NOMO-1 treated with DMSO at 0.1 percent for 48 hours (cell line): ENCODE results near the gene PRKCZ.

Experiments
- DNase-seq: peaks from one replicate; lab custom pipeline; 2025; ENCODE audit not compliant: unreplicated experiment; lab: John Stamatoyannopoulos, UW

Gene PRKCZ

GRCh38 chr1:2049718-2050431, at the start of gene PRKCZ:
Gene PRKCZ (plus strand): TSS chr1:2050411. CDS start chr1:2050631, 220 bp downstream.
- DNase-seq: peak; percentile 54

GRCh38 chr1:2000432-2000831, 49.8 kb upstream of the PRKCZ start:
- no peak for DNase-seq

GRCh38 chr1:2000850-2001249, 49.4 kb upstream of the PRKCZ start:
- DNase-seq: no peak

DNA sequence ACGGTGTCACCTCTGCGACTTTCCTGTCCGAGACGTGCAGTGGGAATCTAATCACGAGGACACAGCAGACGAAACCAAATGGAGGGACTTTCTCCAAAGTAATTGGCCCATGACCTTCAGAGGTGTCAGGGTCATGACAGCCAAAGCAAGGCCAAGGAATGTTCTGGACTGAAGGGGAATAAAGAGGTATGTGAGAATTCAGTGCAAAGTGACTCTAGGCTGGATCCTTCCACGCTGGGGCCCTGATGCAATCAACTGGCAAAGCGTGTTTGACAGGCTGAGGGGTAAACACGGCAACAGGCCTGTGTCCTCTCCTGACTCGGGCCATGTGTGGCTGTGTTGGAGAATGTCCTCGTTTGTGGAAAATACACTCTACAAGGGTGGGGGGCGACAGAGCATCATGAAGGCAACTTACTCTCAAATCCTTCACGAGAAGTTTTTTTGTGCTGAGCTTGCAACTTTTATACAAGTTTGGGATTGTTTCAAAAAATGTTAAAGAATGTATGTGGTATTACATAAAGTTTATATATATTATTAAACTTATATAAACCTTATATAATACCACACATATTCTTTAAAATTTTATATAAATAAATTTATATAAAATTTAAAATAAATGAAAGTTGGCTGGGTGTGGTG, 48.3 kb upstream of the PRKCZ start:
- DNase-seq: no peak

DNA sequence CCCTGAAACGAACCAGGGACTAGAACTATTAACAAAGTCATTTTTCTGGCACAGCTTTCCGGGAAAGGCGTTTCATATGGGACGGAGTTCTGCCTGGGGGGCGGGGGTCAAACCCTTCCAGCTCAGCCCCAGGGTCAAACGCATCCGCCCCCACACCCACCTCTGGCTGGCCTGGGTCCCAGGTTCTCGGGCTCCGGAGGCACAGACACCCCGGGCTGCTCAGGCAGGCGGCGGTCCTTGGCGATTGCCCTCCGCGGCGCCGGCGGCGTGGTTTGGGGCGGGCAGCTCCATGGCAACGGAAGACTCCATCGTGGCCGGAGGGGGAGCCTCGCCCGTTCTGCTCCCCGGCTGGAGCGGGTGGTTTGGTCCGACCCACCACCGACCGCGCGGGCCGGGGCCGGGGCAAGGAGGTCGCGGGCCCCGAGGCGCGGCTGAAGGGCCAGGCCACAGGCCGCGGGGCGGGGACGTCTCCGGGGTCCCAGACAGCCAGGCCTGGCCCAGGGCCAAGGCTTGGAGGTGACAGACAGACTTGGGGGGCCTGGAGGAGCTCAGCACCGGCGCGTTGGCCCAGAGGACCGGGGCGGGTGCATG, 46.6 kb upstream of the PRKCZ start, which contains the start of gene CFAP74:
TSS of gene CFAP74 (minus strand) at position 246 of the 591 bp plus-strand sequence. CDS start 12,830 bp downstream, outside the sequence.
- DNase-seq: no peak

DNA sequence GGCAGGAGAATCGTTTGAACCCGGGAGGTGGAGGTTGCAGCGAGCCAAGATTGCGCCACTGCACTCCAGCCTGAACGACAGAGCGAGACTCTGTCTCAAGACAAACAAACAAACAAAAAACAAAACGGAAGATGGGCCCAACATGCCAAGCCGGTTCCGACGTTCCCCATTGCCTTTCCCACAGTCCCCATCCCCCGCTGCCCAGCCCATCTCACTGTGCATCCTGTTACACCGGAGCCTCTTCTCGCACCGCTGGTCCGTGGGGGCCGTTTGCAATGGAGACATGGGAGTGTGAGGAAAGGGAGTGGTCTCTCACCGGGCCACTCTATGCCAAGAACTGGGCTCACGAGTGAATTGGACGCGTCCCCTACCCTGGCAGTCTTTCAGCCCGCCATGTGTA, 45.4 kb upstream of the PRKCZ start:
- no peak for DNase-seq

DNA sequence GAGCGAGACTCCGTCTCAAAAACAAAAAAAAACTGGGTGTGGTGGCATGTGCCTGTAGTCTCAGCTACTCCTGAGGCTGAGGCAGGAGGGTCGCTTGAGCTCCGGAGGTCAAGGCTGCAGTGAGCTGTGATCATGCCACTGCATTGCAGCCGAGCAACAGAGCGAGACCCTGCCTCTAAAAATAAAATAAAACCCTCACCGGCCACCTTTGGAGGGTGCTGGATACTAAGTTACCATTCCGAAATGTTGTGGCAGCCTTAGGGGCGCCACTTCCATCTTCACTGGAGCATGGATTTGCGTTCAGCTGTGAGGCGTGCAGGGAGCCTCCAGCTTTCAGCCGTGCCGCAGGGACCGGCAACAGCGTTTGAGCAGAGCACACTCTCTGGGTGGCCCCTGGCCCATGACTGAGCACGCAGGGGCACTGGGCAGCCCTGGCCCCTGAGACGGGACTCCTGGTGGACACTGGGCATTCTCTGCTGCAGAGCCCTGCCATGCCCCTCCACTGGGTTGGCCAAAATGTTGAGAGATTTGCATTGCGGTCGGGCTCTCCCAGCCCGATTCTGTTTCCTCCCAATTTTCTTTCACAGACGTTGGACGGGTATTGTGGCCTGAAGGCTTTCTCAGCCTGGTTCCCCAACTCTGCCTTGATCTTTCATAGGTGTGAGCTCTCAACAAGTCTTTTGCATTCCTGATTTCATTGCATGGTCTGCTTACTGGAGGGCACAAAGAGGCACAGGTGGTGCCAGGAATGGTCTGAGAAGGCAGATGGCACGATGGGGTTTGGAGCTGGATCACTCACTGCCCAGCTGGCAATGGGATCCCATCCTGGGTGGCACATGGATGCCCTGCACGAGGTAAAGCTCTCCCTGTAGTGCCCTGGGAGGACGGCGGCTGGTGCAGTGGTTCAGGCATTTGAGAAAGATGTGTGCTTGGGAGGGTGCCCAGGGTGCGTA, 40.8 kb upstream of the PRKCZ start:
- no peak for DNase-seq

GRCh38 chr1:2014181-2014580, 36.0 kb upstream of the PRKCZ start:
- no peak for DNase-seq

DNA sequence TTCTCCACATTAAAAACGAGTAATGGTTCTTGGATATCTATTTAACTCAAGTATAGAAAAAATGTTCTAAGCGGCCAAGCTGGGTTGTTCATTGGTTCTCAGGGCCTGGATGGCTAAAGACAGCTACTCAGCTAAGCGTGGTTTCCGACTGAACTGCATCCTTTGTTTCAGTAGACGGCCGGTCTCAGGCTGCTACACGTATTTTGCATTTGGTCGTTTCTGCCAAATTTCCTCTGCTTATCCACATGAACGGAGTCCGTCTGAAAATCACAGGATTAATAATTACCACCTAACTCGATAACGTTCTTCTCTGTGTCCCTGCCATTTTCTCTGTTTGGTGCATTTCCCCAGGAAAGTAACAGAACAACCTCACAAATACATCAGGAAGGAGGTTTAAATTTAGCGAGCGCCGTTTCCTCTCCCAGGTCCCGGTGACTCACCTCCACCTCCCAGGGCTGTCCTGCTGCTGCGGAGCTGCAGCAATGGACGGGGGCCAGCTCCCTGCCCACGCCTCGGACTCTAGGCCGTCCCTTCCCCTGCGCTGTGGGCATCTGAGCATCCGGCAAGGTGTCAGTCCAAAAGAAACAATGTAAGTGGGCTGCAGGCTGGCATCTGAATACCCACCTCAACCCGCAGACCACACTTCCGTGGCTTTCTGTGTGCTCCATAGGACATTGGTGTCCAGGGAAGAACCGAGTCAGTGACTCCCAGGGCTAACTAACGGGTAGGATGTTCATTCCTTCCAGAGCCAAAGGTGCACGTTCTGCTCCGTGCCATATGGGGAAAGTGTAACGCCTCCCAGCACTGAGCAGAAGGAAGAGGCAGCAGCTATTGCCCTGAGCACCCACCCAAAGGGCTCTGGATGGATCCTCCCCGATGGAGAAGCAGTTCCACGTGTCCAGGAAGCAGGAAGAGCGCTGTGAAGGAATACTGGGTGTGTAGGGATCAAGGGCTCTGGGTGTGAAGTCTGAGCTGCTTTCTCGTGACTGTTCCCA, 35.2 kb upstream of the PRKCZ start:
- DNase-seq: no peak

DNA sequence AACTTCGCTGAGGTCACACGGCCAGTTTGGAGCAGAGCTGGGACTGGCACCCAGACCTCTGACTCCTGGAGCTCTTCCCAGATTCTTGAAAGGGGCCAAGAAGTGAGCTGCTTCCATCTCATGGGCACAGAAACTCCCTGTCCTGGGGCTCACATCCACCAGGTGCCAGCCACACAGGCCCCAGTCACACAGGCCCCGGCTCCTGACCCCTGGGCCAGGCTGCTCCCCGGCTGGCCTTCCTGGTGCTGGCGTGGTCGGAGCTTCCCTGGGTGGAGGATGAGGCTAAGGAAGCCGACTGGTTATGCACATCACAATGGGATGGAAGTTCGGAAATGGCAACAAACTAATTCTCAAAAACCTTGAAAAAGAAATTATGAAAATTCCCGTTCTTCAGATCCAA, 34.1 kb upstream of the PRKCZ start:
- DNase-seq: no peak

DNA sequence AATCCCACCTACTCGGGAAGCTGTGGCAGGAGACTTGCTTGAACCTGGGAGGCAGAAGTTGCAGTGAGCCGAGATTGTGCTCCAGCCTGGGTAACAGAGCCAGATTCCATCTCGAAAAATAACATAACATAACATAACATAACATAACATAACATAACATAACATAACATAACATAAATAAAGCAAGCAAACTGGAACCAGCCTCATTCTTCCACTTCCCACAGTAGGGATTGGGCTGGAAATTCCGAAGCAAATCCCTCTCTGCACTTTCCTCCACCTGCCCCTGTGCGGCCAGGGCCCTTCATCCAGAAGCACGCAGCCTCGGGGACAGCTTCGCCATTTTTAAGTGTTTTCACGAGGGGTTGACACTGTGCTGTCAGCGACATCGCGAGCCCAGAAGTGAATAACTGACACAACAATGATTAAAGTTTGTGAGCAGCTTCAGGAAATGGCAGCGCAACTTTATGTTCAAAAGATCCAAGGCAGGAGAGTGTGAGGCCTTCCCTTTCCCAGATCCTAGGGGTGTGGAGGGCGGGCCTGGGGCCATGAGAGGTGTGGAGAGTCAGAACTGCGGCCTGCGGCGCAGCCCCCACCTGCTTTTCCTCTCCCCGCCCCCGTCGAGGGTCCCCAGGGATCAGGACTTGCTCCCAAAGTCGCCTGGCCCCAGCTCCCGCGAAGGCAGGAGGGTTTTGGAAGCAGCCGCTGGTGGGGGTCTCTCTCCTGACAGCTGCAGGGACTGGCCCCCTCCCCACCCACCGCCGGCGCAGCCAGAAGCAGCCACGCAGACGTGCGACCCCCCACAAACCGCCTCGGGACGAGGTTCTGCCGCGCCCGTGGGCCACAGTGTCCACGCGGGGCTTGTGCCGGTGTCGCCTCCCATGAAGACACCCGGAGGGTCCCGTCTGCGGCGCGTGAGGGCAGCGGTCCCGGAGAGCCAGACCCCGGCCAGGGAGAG, 31.7 kb upstream of the PRKCZ start:
- no peak for DNase-seq

GRCh38 chr1:2019172-2019543, 31.1 kb upstream of the PRKCZ start, which contains the start of gene GABRD:
Gene GABRD (plus strand): TSS chr1:2019345. CDS start chr1:2019424, 79 bp downstream.
- peak; percentile 2 for DNase-seq

GRCh38 chr1:2019571-2020309, 30.5 kb upstream of the PRKCZ start:
- no peak for DNase-seq

DNA sequence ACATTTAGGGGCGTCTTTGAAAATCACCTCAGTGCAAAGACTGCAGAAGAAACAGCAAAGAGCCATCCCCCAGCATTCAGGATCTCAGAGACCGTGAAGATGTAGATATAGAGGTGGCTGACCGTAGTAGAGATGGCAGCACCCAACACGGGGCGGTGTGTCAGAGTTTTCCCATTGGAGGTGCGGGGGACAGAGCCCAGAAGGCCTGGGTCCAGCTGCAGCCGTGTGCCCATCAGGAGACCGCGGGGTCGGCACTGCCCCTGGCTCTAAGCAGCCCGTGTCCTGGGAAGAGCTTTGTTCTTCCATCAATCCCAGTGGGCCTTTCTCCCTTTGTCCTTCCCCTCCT, 29.9 kb upstream of the PRKCZ start:
- DNase-seq: no peak

DNA sequence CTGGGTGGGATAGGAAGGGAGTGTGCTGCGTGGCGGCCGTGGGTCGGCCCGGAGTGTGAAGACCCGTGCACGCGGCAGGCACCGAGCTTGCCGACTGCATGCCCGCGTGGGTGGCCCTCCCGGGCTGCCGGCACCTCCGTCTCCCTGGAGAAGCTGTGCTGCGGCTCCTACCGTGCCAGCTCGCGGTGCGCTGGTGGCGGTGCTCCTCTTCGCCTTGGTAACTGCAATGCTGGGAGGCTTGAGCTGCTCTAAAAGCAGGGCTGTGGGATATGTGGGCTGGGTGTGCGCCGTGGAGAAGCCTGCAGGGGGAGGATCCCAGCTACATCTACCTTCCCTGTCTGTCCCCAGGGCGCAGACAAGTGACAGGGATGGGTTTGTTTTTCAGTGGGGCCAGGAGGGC, 28.7 kb upstream of the PRKCZ start:
- no peak for DNase-seq

DNA sequence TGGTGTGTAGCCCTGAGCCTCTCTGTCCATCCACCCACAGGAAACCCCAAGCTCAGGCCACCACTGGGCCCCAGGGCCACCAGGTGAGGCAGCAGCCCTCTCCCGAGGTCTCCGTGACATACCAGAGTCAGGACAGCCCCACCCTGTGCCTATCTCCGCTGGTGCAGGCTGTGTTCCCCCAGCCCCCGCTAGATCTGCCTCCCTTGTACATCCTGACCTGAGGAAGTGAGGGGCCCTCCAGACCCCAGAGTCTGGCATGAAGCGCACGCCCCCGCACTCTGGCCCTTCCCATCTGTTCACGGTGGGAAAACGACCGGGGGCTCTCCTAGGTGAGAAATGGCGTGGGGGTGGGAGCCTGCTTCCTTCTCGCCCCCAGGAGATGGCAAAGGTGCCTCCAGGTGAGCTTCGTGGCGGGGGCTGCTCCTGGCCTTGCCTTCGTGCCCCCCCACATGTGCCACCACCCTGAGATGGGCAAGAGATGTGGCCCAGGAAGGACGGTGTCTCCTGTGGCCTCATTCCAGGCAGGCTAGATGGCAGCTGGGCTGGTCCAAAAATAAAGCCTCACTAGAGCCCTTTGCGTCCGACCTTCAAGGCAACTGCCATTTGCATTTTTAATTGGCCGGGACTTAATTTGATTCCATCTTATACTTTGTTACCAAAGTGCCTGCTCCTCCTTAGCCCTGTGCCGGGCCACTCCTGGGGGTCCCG, 28.0 kb upstream of the PRKCZ start:
- no peak for DNase-seq

DNA sequence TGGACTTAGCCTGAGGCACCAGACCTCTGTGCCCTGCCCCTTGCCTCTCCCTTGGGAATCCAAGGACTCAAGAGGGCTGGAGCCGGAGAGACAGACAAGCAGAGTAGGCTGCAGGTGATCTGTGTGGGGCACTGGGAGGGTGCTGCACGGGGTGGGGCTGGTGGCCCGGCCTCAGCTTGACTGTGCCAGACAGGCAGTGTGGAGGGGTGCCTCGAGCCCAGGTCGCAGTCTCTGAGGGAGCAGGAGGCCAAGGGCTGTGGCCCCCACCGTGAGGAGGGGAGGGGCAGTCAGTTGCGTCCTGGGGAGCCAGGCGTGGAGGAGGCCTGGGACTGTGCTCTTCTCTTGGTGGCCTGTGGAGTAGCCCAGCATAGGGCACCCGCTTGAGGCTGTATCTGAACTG, 27.0 kb upstream of the PRKCZ start:
- no peak for DNase-seq

GRCh38 chr1:2024451-2024850, 25.8 kb upstream of the PRKCZ start:
- DNase-seq: no peak
